Esophagus squamous epithelium (tissue), 5 donors: ENCODE measurements around the gene ST13. TPM values are rescaled to one million over a fixed set of nuclear protein-coding genes. Genes with fewer than 3 reads are reported as not detected.

Experiments
- DNase-seq: peaks from one replicate; lab custom pipeline; 2025; lab: John Stamatoyannopoulos, UW
- H3K27ac ChIP-seq, 4 donors: fragments of 200-600 bp; sonication (generic); one replicate each; pipeline ENCODE4 v1.5.1; 2016 to 2019; ENCODE audit warnings: mild to moderate bottlenecking in 1 of 4
- H3K27me3 ChIP-seq, 4 donors: fragments of 200-600 bp; sonication (generic); 1 replicate in 3 of 4; 2 replicates in 1 of 4; pipeline versions ENCODE4 v1.5.1 to v1.6.0; 2017 to 2021; ENCODE audit warnings: antibody characterized with exemption in 1 of 4
- H3K36me3 ChIP-seq, 3 donors: fragments of 200-600 bp; sonication (generic); one replicate each; pipeline ENCODE4 v1.5.1; 2016 to 2019
- H3K4me1 ChIP-seq, 3 donors: fragments of 200-600 bp; sonication (generic); one replicate each; pipeline ENCODE4 v1.5.1; 2017 to 2019
- H3K4me3 ChIP-seq, 4 donors: fragments of 200-600 bp; sonication (generic); 1 replicate in 3 of 4; 2 replicates in 1 of 4; pipeline ENCODE4 v1.5.1; 2016 to 2019; ENCODE audit warnings: mild to moderate bottlenecking in 2 of 4, moderate library complexity in 1 of 4
- H3K9me3 ChIP-seq, 3 donors: fragments of 200-600 bp; sonication (generic); one replicate each; pipeline ENCODE4 v1.5.1; 2016 to 2019
- POLR2A ChIP-seq, 4 donors: fragments of 450-650 bp; IDR thresholded peaks; one replicate each; pipeline ENCODE4 v1.6.1; 2017; ENCODE audit warnings: antibody characterized with exemption in 4 of 4, mild to moderate bottlenecking in 4 of 4, moderate library complexity in 3 of 4
- WGBS, 2 donors: methylation state at CpG; one replicate each; pipeline ENCODE4 v1.1.5; 2018; 5-methylcytosine and 5-hydroxymethylcytosine counted together
- intact Hi-C: fragments of 100-400 bp; cut with DNase I; formaldehyde crosslinking; loops from one replicate; pipeline ENCODE4 v1.15.0; 2022
- total RNA-seq, 4 donors: library from RNA; depleted of rRNA; stranded (reverse); fragments of >200 nt; gene quantifications; one replicate each; pipeline ENCODE4 v1.1.0, GENCODE V29; 2016
- TF ChIP-seq, protein P1 (sequence below), 6 experiments: fragments of 450-650 bp in 4 of 6; fragments of 200-600 bp in 2 of 6; sonication (generic) in 2 of 6; IDR thresholded peaks; one replicate each; pipeline ENCODE4 v1.5.1; 2016 to 2019; ENCODE audit warnings: antibody characterized with exemption in 6 of 6, mild to moderate bottlenecking in 4 of 6, moderate library complexity in 4 of 6
- donor health status: DM: yes; HTN: yes; CAD: no.

Gene ST13
- total RNA-seq, 4 donors from 2014 or later: 56.2 to 189 (median 104) TPM

DNA sequence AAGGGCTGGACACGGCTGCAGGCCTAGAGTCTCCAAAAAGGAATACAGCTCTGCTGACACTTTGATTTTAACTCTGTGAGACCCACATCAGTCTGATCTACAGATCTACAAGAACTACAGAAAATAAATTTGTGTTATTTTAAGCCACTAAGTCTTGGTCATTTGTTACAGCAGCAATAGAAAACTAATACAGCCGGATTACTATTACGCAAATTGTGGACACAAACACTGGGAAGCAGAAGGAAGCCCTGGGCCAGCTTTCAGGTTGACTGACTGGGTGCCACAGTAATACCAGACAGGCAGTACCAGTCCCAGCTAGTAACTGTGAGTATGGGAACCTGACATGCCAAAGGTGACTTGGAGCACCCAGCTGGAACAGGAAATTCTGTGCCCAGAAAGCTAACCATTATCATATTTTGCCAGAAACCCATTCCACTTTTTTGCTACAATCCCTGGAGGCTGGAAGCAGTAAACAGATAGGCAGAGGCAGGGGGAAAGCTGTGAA, 50.7 kb downstream of the ST13 start:
- peaks cover 0 to 3% (median 0%) of the 10 kb centered on the region in 3 donors for H3K4me1 ChIP-seq
- WGBS, 2 donors: 86 to 91% methylated on average over 3 of the region's 3 CpGs
- no peak overlapping the region for H3K4me3 ChIP-seq
- TF ChIP-seq, protein P1, sequence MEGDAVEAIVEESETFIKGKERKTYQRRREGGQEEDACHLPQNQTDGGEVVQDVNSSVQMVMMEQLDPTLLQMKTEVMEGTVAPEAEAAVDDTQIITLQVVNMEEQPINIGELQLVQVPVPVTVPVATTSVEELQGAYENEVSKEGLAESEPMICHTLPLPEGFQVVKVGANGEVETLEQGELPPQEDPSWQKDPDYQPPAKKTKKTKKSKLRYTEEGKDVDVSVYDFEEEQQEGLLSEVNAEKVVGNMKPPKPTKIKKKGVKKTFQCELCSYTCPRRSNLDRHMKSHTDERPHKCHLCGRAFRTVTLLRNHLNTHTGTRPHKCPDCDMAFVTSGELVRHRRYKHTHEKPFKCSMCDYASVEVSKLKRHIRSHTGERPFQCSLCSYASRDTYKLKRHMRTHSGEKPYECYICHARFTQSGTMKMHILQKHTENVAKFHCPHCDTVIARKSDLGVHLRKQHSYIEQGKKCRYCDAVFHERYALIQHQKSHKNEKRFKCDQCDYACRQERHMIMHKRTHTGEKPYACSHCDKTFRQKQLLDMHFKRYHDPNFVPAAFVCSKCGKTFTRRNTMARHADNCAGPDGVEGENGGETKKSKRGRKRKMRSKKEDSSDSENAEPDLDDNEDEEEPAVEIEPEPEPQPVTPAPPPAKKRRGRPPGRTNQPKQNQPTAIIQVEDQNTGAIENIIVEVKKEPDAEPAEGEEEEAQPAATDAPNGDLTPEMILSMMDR (IDR thresholded peaks at IDR 0.05): no peak
- TF ChIP-seq POLR2A (IDR thresholded peaks at IDR 0.05): no peak
- no peak for DNase-seq
- H3K36me3 ChIP-seq: peaks cover 0 to 10% (median 0%) of the 10 kb centered on the region in 3 donors
- intact Hi-C loops: loop anchor here (10.0 kb wide), 1 partner anchor 1391 kb away; no protein-coding TSS in a partner anchor
- no peaks in the 10 kb centered on the region for H3K27me3 ChIP-seq
- H3K9me3 ChIP-seq: no peaks in the 10 kb centered on the region
- H3K27ac ChIP-seq: no peak overlapping the region

DNA sequence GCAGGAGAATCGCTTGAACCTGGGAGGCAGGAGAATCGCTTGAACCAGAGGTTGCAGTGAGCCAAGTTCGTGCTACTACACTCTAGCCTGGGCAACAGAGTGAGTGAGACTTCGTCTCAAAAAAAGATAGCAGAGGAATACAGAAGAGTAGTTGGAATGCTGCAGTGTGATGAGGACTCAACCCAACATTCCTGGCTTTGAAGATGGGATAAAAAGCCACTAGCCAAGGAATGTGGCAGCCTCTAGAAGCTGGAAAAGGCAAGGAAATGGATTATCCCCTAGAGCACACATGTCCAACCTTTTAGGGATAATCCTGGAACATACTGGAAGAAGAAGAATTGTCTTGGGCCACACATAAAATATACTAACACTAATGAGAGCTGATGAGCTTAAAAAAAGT, 51.2 kb downstream of the ST13 start:
- no peaks in the 10 kb centered on the region for H3K9me3 ChIP-seq
- WGBS, 2 donors: 95 to 96% methylated on average over 4 of the region's 4 CpGs
- DNase-seq: no peak
- H3K36me3 ChIP-seq: peaks cover 0 to 10% (median 0%) of the 10 kb centered on the region in 3 donors
- H3K27ac ChIP-seq: no peak overlapping the region
- no peak overlapping the region for H3K4me3 ChIP-seq
- peaks cover 0 to 3% (median 0%) of the 10 kb centered on the region in 3 donors for H3K4me1 ChIP-seq
- H3K27me3 ChIP-seq: no peaks in the 10 kb centered on the region
- TF ChIP-seq POLR2A (IDR thresholded peaks at IDR 0.05): no peak
- TF ChIP-seq, protein P1 (IDR thresholded peaks at IDR 0.05): no peak
- intact Hi-C loops: loop anchor here (10.0 kb wide), 1 partner anchor 1390 kb away; no protein-coding TSS in a partner anchor

DNA sequence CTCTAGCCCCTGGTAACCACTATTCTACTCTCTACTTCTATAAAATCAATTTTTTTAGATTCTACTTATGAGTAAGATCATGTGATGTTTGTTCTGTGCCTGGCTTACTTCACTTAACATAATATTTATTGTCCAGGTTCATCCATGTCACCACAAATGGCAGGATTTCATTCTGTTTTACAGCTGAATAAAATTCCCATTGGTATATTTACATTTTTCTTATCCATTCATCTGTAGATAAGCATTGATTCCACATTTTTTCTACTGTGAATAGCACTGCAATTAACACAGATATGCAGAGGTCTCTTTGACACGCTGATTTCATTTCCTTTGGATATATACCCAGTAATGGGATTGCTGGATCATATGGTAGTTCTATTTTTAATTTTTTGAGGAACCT, 53.1 kb downstream of the ST13 start:
- DNase-seq: no peak
- Histone ChIP-seq H3K27me3 (no peaks in the 10 kb centered on the region), H3K4me1 (peaks cover 0 to 3% (median 0%) of the 10 kb centered on the region in 3 donors), H3K9me3 (no peaks in the 10 kb centered on the region), H3K36me3 (peaks cover 0 to 10% (median 0%) of the 10 kb centered on the region in 3 donors), H3K27ac (no peak overlapping the region), H3K4me3 (no peak overlapping the region)
- 79 to 91% methylated on average over 1 of the region's 1 CpG for WGBS, 2 donors
- intact Hi-C loops: loop anchor here (10.0 kb wide), 1 partner anchor 1389 kb away; no protein-coding TSS in a partner anchor
- TF ChIP-seq, protein P1 (IDR thresholded peaks at IDR 0.05): no peak
- TF ChIP-seq POLR2A (IDR thresholded peaks at IDR 0.05): no peak

DNA sequence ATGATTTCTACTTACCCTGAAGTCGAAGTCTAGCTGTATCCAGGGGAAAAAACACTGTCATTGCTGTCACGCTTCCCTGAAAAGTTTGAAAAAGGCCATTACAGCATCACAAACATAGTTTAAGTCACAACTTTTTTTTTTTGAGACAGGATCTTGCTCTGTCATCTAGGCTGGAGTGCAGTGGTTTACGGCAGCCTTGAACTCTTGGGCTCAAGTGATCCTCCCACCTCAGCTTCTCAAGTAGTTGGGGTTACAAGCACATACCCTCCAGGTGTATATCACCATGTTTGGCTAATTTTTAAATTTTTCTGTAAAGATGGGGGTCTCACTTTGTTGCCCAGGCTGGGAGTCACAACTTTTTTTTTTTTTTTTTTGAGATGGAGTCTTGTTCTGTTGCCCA, 57.4 kb downstream of the ST13 start:
- no peaks in the 10 kb centered on the region for H3K4me1 ChIP-seq
- no peaks in the 10 kb centered on the region for H3K27me3 ChIP-seq
- DNase-seq: no peak
- no peak overlapping the region for H3K4me3 ChIP-seq
- H3K36me3 ChIP-seq: peaks cover 0 to 25% (median 0%) of the 10 kb centered on the region in 3 donors
- 87 to 96% methylated on average over 3 of the region's 3 CpGs for WGBS, 2 donors
- H3K9me3 ChIP-seq: no peaks in the 10 kb centered on the region
- H3K27ac ChIP-seq: no peak overlapping the region
- intact Hi-C loops: no loop called here
- no peak for TF ChIP-seq POLR2A (IDR thresholded peaks at IDR 0.05)
- TF ChIP-seq, protein P1 (IDR thresholded peaks at IDR 0.05): no peak

DNA sequence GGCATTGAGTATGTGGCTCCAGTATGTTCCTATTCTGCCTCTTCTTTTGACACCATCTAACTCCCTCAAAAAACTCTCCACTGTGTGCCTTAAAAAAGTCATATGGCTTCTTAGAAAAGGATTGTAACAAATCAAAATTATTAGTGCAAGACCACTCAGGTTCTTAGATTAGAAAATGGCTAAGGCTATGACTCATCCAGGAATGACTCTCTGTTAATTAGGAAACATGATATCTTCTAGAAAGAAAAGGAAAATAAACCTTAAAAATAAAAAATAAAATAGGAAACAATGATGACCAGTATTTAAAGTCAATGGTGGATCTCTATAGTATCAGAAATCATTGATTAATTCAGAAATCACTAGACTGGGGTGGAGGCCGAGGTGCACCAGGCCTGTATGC, 59.0 kb downstream of the ST13 start:
- Histone ChIP-seq H3K9me3 (no peaks in the 10 kb centered on the region), H3K27me3 (no peaks in the 10 kb centered on the region), H3K4me1 (no peaks in the 10 kb centered on the region), H3K4me3 (no peak overlapping the region), H3K36me3 (peaks cover 0 to 39% (median 4%) of the 10 kb centered on the region in 3 donors), H3K27ac (no peak overlapping the region)
- intact Hi-C loops: no loop called here
- no peak for DNase-seq
- no peak for TF ChIP-seq POLR2A (IDR thresholded peaks at IDR 0.05)
- TF ChIP-seq, protein P1 (IDR thresholded peaks at IDR 0.05): no peak
- WGBS, 2 donors: 93 to 100% methylated on average over 1 of the region's 1 CpG
